Panc1 (cell line): ENCODE data around the gene ASIC1. TPM values are rescaled to one million over a fixed set of nuclear protein-coding genes. Genes with fewer than 3 reads are reported as not detected.
A peak's percentile ranks its signal among the peaks of the same experiment; 100 is the strongest.

ENCODE experiments used
- ATAC-seq: fragments of 200-7000 bp; cut with Tn5 transposase; 2 replicates; pipeline ENCODE4 v1.9.1; 2020; ENCODE audit warnings: mild to moderate bottlenecking, moderate library complexity
- BruUV-seq: library from RNA; stranded (reverse); fragments of 400-500 nt; replicated peaks from 2 replicates; lab custom pipeline; 2021; lab: Mats Ljungman, UMichigan
- CTCF ChIA-PET: fragments of 300-600 bp; sonication (Branson Sonifier 250); formaldehyde crosslinking; loops from one replicate; lab custom pipeline; 2022; ENCODE audit warnings: antibody characterized with exemption; lab: Charles Lee
- POLR2A ChIA-PET: fragments of 300-600 bp; sonication (Branson Sonifier 250); formaldehyde crosslinking; loops from one replicate; lab custom pipeline; 2022; ENCODE audit warnings: antibody characterized with exemption; lab: Charles Lee
- DNase-seq: peaks from one replicate; pipeline ENCODE4 v3.0.0-alpha.2; 2010; ENCODE audit warnings: low read depth, low spot score
- H3K27ac ChIP-seq: 2 replicates; pipeline ENCODE4 v1.5.1; 2011; ENCODE audit warnings: mild to moderate bottlenecking, low read length, inconsistent platforms
- H3K27me3 ChIP-seq: fragments of 200-500 bp; sonication (Bioruptor generic); 2 replicates; pipeline ENCODE4 v1.6.0; 2014; ENCODE audit warnings: low read length, inconsistent platforms; ENCODE audit not compliant: control insufficient read depth, insufficient read depth
- H3K36me3 ChIP-seq: fragments of 200-500 bp; sonication (Bioruptor generic); 2 replicates; pipeline ENCODE4 v1.5.1; 2014; ENCODE audit warnings: inconsistent platforms, mild to moderate bottlenecking, low read length, moderate library complexity; ENCODE audit not compliant: control insufficient read depth, insufficient read depth
- H3K4me1 ChIP-seq: 2 replicates; pipeline ENCODE4 v1.5.1; 2011; ENCODE audit warnings: inconsistent platforms, mild to moderate bottlenecking, low read length, moderate library complexity; ENCODE audit not compliant: control insufficient read depth, insufficient read depth
- H3K4me3 ChIP-seq, 2 experiments: 2 replicates each; pipeline ENCODE4 v1.5.1; 2011 to 2012; ENCODE audit warnings: low read depth in 2 of 2, low read length in 2 of 2, mild to moderate bottlenecking in 2 of 2, inconsistent platforms in 1 of 2, moderate library complexity in 1 of 2
- H3K9me3 ChIP-seq: fragments of 200-500 bp; sonication (Bioruptor generic); 2 replicates; pipeline ENCODE4 v1.5.1; 2014; ENCODE audit warnings: low read depth, mild to moderate bottlenecking, inconsistent platforms, low read length, moderate library complexity; ENCODE audit not compliant: control insufficient read depth, insufficient read depth
- POLR2AphosphoS5 ChIP-seq: IDR thresholded peaks from 2 replicates; pipeline ENCODE4 v1.6.1; 2012; ENCODE audit warnings: mild to moderate bottlenecking, low read depth, low read length, moderate library complexity
- SIN3A ChIP-seq: IDR thresholded peaks from 2 replicates; pipeline ENCODE4 v1.6.1; 2012; ENCODE audit warnings: low read depth, mild to moderate bottlenecking, low read length, moderate library complexity, borderline replicate concordance; ENCODE audit not compliant: insufficient read depth
- TCF7L2 ChIP-seq: IDR thresholded peaks from 2 replicates; pipeline ENCODE4 v1.6.1; 2011; ENCODE audit warnings: mild to moderate bottlenecking, low read depth, low read length, inconsistent platforms
- in situ Hi-C: cut with HindIII; loops from 2 replicates; pipeline ENCODE4 v1.10.0; 2016; ENCODE audit warnings: low sequenced_read_pairs, low pct_unique_long_range_greater_than_20kb
- intact Hi-C: fragments of 100-400 bp; cut with micrococcal nuclease; formaldehyde crosslinking; loops from one replicate; pipeline ENCODE4 v1.10.0; 2022; ENCODE audit not compliant: unreplicated experiment
- total RNA-seq: library from RNA; stranded (reverse); gene quantifications from one replicate; pipeline ENCODE4 v1.2.1, GENCODE V29; 2021; ENCODE audit not compliant: unreplicated experiment
- TF ChIP-seq, protein P1 (sequence below): fragments of 450-650 bp; IDR thresholded peaks from 2 replicates; pipeline ENCODE4 v1.5.1; 2017; ENCODE audit warnings: mild to moderate bottlenecking
- TF ChIP-seq, protein P2 (sequence below), 2 experiments: IDR thresholded peaks; 2 replicates each; pipeline ENCODE4 v1.6.1; 2011 to 2012; ENCODE audit warnings: low read depth in 2 of 2, control low read depth in 1 of 2, low read length in 1 of 2, mild to moderate bottlenecking in 1 of 2, moderate library complexity in 1 of 2; ENCODE audit not compliant: insufficient read depth in 1 of 2

ASIC1 gene
- total RNA-seq, 1 experiment from 2014 or later, result 13.5 TPM

- CTCF ChIA-PET, result no interaction called here
- no peak for DNase-seq
These were observed 40.6 kb downstream of the ASIC1 start for GRCh38 chr12:50097952-50098351.

DNA sequence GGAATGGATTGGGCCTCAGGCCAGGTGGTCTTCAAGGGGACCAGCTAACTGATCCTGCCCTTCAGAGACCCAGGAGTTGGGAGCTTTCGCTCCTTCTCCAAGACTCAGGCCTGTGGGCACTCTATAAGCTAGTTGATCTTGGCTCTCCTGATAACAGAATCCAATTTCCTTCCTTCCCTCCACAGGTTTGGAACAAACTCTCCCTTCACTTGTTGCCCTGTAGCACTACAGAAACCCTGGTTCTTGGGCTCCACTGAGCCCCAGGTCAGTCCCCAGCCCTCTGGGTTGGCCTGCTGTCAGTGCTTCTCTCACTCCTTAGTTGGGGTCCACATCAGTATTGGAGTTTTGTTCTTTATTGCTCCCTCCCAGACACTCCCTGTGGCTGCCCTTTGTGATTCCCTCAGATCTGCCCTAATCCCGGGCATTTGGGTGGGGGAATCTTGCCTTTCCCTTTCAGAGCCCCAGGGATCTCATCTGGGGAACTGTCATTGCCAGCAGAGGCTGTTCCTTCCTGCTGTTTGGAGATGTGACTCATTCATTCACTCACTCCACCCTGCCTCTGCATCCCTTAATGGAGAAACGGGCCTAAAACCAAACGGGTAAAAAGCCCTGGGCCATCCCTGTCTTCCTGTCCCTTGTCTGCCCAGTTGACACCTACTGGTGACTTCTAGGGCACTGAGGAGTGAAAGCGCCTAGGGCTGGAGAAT, 42.1 kb downstream of the ASIC1 start:
- no peak overlapping the region for H3K4me3 ChIP-seq
- in situ Hi-C loops (no loop called here), intact Hi-C loops (no loop called here)
- H3K4me1 ChIP-seq, result peaks cover 7% of the 10 kb centered on the region; the same call in 1 of the 2 replicates
- CTCF ChIA-PET, result no interaction called here
- TF ChIP-seq POLR2AphosphoS5 (no peak), TCF7L2 (no peak), SIN3A (no peak)
- TF ChIP-seq, protein P1, sequence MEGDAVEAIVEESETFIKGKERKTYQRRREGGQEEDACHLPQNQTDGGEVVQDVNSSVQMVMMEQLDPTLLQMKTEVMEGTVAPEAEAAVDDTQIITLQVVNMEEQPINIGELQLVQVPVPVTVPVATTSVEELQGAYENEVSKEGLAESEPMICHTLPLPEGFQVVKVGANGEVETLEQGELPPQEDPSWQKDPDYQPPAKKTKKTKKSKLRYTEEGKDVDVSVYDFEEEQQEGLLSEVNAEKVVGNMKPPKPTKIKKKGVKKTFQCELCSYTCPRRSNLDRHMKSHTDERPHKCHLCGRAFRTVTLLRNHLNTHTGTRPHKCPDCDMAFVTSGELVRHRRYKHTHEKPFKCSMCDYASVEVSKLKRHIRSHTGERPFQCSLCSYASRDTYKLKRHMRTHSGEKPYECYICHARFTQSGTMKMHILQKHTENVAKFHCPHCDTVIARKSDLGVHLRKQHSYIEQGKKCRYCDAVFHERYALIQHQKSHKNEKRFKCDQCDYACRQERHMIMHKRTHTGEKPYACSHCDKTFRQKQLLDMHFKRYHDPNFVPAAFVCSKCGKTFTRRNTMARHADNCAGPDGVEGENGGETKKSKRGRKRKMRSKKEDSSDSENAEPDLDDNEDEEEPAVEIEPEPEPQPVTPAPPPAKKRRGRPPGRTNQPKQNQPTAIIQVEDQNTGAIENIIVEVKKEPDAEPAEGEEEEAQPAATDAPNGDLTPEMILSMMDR, result no peak
- TF ChIP-seq, protein P2, sequence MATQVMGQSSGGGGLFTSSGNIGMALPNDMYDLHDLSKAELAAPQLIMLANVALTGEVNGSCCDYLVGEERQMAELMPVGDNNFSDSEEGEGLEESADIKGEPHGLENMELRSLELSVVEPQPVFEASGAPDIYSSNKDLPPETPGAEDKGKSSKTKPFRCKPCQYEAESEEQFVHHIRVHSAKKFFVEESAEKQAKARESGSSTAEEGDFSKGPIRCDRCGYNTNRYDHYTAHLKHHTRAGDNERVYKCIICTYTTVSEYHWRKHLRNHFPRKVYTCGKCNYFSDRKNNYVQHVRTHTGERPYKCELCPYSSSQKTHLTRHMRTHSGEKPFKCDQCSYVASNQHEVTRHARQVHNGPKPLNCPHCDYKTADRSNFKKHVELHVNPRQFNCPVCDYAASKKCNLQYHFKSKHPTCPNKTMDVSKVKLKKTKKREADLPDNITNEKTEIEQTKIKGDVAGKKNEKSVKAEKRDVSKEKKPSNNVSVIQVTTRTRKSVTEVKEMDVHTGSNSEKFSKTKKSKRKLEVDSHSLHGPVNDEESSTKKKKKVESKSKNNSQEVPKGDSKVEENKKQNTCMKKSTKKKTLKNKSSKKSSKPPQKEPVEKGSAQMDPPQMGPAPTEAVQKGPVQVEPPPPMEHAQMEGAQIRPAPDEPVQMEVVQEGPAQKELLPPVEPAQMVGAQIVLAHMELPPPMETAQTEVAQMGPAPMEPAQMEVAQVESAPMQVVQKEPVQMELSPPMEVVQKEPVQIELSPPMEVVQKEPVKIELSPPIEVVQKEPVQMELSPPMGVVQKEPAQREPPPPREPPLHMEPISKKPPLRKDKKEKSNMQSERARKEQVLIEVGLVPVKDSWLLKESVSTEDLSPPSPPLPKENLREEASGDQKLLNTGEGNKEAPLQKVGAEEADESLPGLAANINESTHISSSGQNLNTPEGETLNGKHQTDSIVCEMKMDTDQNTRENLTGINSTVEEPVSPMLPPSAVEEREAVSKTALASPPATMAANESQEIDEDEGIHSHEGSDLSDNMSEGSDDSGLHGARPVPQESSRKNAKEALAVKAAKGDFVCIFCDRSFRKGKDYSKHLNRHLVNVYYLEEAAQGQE (IDR thresholded peaks at IDR 0.05; ENCODE audit: insufficient read depth in 1 of 2, low read depth in 2 of 2, low read length in 1 of 2), result no peak
- no peaks in the 10 kb centered on the region for H3K27me3 ChIP-seq
- POLR2A ChIA-PET, result no interaction called here
- DNase-seq (no peak), ATAC-seq (no peak)
- no peaks in the 10 kb centered on the region for H3K9me3 ChIP-seq
- BruUV-seq, result TSS peak; percentile 13
- peaks cover 3% of the 10 kb centered on the region; the same call in 1 of the 2 replicates for H3K36me3 ChIP-seq
- H3K27ac ChIP-seq, result no peak overlapping the region

More at GRCh38 chr12:50097952-50098351, 40.6 kb downstream of the ASIC1 start:
- Histone ChIP-seq H3K4me3 (no peak overlapping the region), H3K27me3 (no peaks in the 10 kb centered on the region), H3K36me3 (peaks cover 3% of the 10 kb centered on the region; the same call in 1 of the 2 replicates), H3K27ac (no peak overlapping the region), H3K9me3 (no peaks in the 10 kb centered on the region), H3K4me1 (peaks cover 7% of the 10 kb centered on the region; the same call in 1 of the 2 replicates)
- ATAC-seq, result no peak
- POLR2A ChIA-PET, result no interaction called here
- TF ChIP-seq, protein P2 (IDR thresholded peaks at IDR 0.05; ENCODE audit: insufficient read depth in 1 of 2, low read depth in 2 of 2, low read length in 1 of 2), result no peak
- TF ChIP-seq TCF7L2, result no peak
- TF ChIP-seq POLR2AphosphoS5, result no peak
- TF ChIP-seq, protein P1, result no peak
- no peak for TF ChIP-seq SIN3A
- no TSS peak for BruUV-seq
- intact Hi-C loops, result no loop called here
- in situ Hi-C loops, result no loop called here
